Adrenal gland (tissue), 5 donors: Measurements from ENCODE around the gene TBL3.

Experiments used
- POLR2A ChIP-seq, 2 donors: fragments of 450-650 bp; IDR thresholded peaks; one replicate each; pipeline ENCODE4 v1.6.1; 2017; ENCODE audit warnings: antibody characterized with exemption in 2 of 2, mild to moderate bottlenecking in 2 of 2, moderate library complexity in 1 of 2
- TF ChIP-seq, protein P1 (sequence below), 6 experiments: fragments of 450-650 bp in 4 of 6; fragments of 200-600 bp in 2 of 6; sonication (generic) in 1 of 6; IDR thresholded peaks; 1 replicate in 5 of 6; 2 replicates in 1 of 6; pipeline versions ENCODE4 v1.5.1 to v1.8.0; 2016 to 2021; ENCODE audit warnings: antibody characterized with exemption in 6 of 6, mild to moderate bottlenecking in 2 of 6, moderate library complexity in 1 of 6
- donor health status: DM: no; HTN: no; CAD: no.

DNA sequence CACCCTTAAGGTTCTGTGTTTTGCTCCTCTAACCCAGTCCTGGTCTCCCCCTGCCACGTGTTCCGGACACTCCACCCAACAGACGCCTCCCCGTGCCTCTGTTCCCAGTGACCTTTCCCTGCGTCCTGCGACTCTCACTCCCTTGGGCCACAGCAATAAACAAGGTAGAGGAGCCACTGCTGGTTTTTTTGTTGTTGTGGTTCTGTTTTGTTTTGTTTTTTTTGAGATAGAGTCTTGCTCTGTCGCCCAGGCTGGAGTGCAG, 44.0 kb downstream of the TBL3 start:
- TF ChIP-seq, protein P1, sequence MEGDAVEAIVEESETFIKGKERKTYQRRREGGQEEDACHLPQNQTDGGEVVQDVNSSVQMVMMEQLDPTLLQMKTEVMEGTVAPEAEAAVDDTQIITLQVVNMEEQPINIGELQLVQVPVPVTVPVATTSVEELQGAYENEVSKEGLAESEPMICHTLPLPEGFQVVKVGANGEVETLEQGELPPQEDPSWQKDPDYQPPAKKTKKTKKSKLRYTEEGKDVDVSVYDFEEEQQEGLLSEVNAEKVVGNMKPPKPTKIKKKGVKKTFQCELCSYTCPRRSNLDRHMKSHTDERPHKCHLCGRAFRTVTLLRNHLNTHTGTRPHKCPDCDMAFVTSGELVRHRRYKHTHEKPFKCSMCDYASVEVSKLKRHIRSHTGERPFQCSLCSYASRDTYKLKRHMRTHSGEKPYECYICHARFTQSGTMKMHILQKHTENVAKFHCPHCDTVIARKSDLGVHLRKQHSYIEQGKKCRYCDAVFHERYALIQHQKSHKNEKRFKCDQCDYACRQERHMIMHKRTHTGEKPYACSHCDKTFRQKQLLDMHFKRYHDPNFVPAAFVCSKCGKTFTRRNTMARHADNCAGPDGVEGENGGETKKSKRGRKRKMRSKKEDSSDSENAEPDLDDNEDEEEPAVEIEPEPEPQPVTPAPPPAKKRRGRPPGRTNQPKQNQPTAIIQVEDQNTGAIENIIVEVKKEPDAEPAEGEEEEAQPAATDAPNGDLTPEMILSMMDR (IDR thresholded peaks at IDR 0.05): no peak
- no peak for TF ChIP-seq POLR2A (IDR thresholded peaks at IDR 0.05)
